ENCODE results near the gene PFKP. TPM values are rescaled to one million over a fixed set of nuclear protein-coding genes. Genes with fewer than 3 reads are reported as not detected.
"Not testable (repeated sequence)": the region's sequence is repeated elsewhere in the genome, so short reads cannot be mapped to it uniquely, and the experiment has no call there.

PFKP gene
- total and polyA plus RNA-seq, 4 donors = 15.1 to 49.8 (median 31.8) TPM

GRCh38 chr10:3105905-3106304, 38.6 kb downstream of the PFKP start:
- peaks cover 0 to 8% (median 3%) of the 10 kb centered on the region in 5 donors for H3K4me1 ChIP-seq (ENCODE audit: control insufficient read depth in 5 of 5, insufficient read depth in 5 of 5, low read length in 5 of 5)
- ATAC-seq (ENCODE audit: insufficient read depth, low FRiP score) = no peak
- WGBS, 2 donors = 90 to 91% methylated on average over 16 to 17 of the region's 20 CpGs
- no peak overlapping the region for H3K9ac ChIP-seq (ENCODE audit: insufficient read depth in 1 of 2, low read length in 2 of 2)
- no peaks in the 10 kb centered on the region for H3K27me3 ChIP-seq (ENCODE audit: control insufficient read depth in 3 of 3, insufficient read depth in 3 of 3, low read length in 2 of 3)
- peaks cover 0 to 25% (median 0%) of the 10 kb centered on the region in 4 donors for H3K36me3 ChIP-seq (ENCODE audit: control insufficient read depth in 4 of 4, insufficient read depth in 4 of 4, low read length in 4 of 4)
- H3K27ac ChIP-seq (ENCODE audit: low read depth in 1 of 2, low read length in 1 of 2) = peak overlapping the region in 1 of 2 donors; percentile 11
- no peak for TF ChIP-seq CTCF (IDR thresholded peaks at IDR 0.05; ENCODE audit: control extremely low read depth, extremely low read depth)
- no peaks in the 10 kb centered on the region for H3K9me3 ChIP-seq (ENCODE audit: control insufficient read depth in 4 of 4, insufficient read depth in 3 of 4, low read length in 3 of 4)
- DNase-seq = no peak
- H3K4me3 ChIP-seq = no peak overlapping the region

GRCh38 chr10:3106328-3106727, 39.0 kb downstream of the PFKP start:
- not testable (repeated sequence) for H3K4me3 ChIP-seq; H3K9ac ChIP-seq (ENCODE audit: insufficient read depth in 1 of 2, low read length in 2 of 2); H3K4me1 ChIP-seq (ENCODE audit: control insufficient read depth in 5 of 5, insufficient read depth in 5 of 5, low read length in 5 of 5); ATAC-seq (ENCODE audit: insufficient read depth, low FRiP score); DNase-seq; H3K27me3 ChIP-seq (ENCODE audit: control insufficient read depth in 3 of 3, insufficient read depth in 3 of 3, low read length in 2 of 3); H3K9me3 ChIP-seq (ENCODE audit: control insufficient read depth in 4 of 4, insufficient read depth in 3 of 4, low read length in 3 of 4)
- peaks cover 0 to 23% (median 0%) of the 10 kb centered on the region in 4 donors for H3K36me3 ChIP-seq (ENCODE audit: control insufficient read depth in 4 of 4, insufficient read depth in 4 of 4, low read length in 4 of 4)
- WGBS, 2 donors = 97 to 100% methylated on average over 2 to 6 of the region's 10 CpGs
- peak overlapping the region in 1 of 2 donors; percentile 13 for H3K27ac ChIP-seq (ENCODE audit: low read depth in 1 of 2, low read length in 1 of 2)

GRCh38 chr10:3106928-3107425, 39.6 kb downstream of the PFKP start:
- H3K9me3 ChIP-seq (ENCODE audit: control insufficient read depth in 4 of 4, insufficient read depth in 3 of 4, low read length in 3 of 4) = no peaks in the 10 kb centered on the region
- H3K27ac ChIP-seq (ENCODE audit: low read depth in 1 of 2, low read length in 1 of 2) = peak overlapping the region; percentile 65 to 85
- no peaks in the 10 kb centered on the region for H3K27me3 ChIP-seq (ENCODE audit: control insufficient read depth in 3 of 3, insufficient read depth in 3 of 3, low read length in 2 of 3)
- WGBS, 2 donors = 71 to 89% methylated on average over 5 of the region's 5 CpGs
- no peak overlapping the region for H3K9ac ChIP-seq (ENCODE audit: insufficient read depth in 1 of 2, low read length in 2 of 2)
- no peak for TF ChIP-seq CTCF (IDR thresholded peaks at IDR 0.05; ENCODE audit: control extremely low read depth, extremely low read depth)
- ATAC-seq (ENCODE audit: insufficient read depth, low FRiP score) (peak; percentile 65), DNase-seq (no peak)
- peaks cover 0 to 21% (median under 1%) of the 10 kb centered on the region in 4 donors for H3K36me3 ChIP-seq (ENCODE audit: control insufficient read depth in 4 of 4, insufficient read depth in 4 of 4, low read length in 4 of 4)
- H3K4me1 ChIP-seq (ENCODE audit: control insufficient read depth in 5 of 5, insufficient read depth in 5 of 5, low read length in 5 of 5) = peaks cover 0 to 8% (median 3%) of the 10 kb centered on the region in 5 donors
- no peak overlapping the region for H3K4me3 ChIP-seq

- 65 to 84% methylated on average over 22 of the region's 22 CpGs for WGBS, 2 donors
- no peak for TF ChIP-seq CTCF (IDR thresholded peaks at IDR 0.05; ENCODE audit: control extremely low read depth, extremely low read depth)
- Histone ChIP-seq H3K36me3 (ENCODE audit: control insufficient read depth in 4 of 4, insufficient read depth in 4 of 4, low read length in 4 of 4) (peaks cover 0 to 24% (median 3%) of the 10 kb centered on the region in 4 donors), H3K27ac (ENCODE audit: low read depth in 1 of 2, low read length in 1 of 2) (peak overlapping the region; percentile 65 to 85), H3K4me3 (no peak overlapping the region), H3K27me3 (ENCODE audit: control insufficient read depth in 3 of 3, insufficient read depth in 3 of 3, low read length in 2 of 3) (no peaks in the 10 kb centered on the region), H3K9me3 (ENCODE audit: control insufficient read depth in 4 of 4, insufficient read depth in 3 of 4, low read length in 3 of 4) (no peaks in the 10 kb centered on the region), H3K9ac (ENCODE audit: insufficient read depth in 1 of 2, low read length in 2 of 2) (no peak overlapping the region), H3K4me1 (ENCODE audit: control insufficient read depth in 5 of 5, insufficient read depth in 5 of 5, low read length in 5 of 5) (peaks cover 0 to 8% (median 3%) of the 10 kb centered on the region in 5 donors)
- peak; percentile 22 to 50 (median 41) for DNase-seq
- peak; percentile 64 for ATAC-seq (ENCODE audit: insufficient read depth, low FRiP score)
Measured at GRCh38 chr10:3107426-3107961, 40.1 kb downstream of the PFKP start.

Data from lung (tissue), 12 donors.